ENCODE results near the gene ABCF1.

The ABCF1 gene

GRCh38 chr6:30611150-30611855 lies 40.1 kb downstream of the ABCF1 start:
- H3K4me1 ChIP-seq (ENCODE audit: control insufficient read depth, insufficient read depth, low read length): peaks cover 14% of the 10 kb centered on the region
- no peaks in the 10 kb centered on the region for H3K27me3 ChIP-seq (ENCODE audit: control insufficient read depth, insufficient read depth, low read length)
- H3K4me3 ChIP-seq (ENCODE audit: low read depth, low read length): no peak overlapping the region
- peaks cover 23% of the 10 kb centered on the region for H3K36me3 ChIP-seq (ENCODE audit: control insufficient read depth, insufficient read depth, low read length)
- H3K9ac ChIP-seq (ENCODE audit: low read depth, low read length): no peak overlapping the region
- H3K9me3 ChIP-seq (ENCODE audit: control insufficient read depth, insufficient read depth, low read length): no peaks in the 10 kb centered on the region

- Histone ChIP-seq H3K4me1 (ENCODE audit: control insufficient read depth, insufficient read depth, low read length) (peaks cover 14% of the 10 kb centered on the region), H3K36me3 (ENCODE audit: control insufficient read depth, insufficient read depth, low read length) (peaks cover 23% of the 10 kb centered on the region), H3K9me3 (ENCODE audit: control insufficient read depth, insufficient read depth, low read length) (no peaks in the 10 kb centered on the region), H3K4me3 (ENCODE audit: low read depth, low read length) (no peak overlapping the region), H3K9ac (ENCODE audit: low read depth, low read length) (no peak overlapping the region), H3K27me3 (ENCODE audit: control insufficient read depth, insufficient read depth, low read length) (no peaks in the 10 kb centered on the region)
Measured at GRCh38 chr6:30611856-30612194, 40.6 kb downstream of the ABCF1 start.

GRCh38 chr6:30612213-30612612 lies 41.0 kb downstream of the ABCF1 start:
- no peak overlapping the region for H3K9ac ChIP-seq (ENCODE audit: low read depth, low read length)
- H3K4me3 ChIP-seq (ENCODE audit: low read depth, low read length): no peak overlapping the region
- no peaks in the 10 kb centered on the region for H3K9me3 ChIP-seq (ENCODE audit: control insufficient read depth, insufficient read depth, low read length)
- H3K36me3 ChIP-seq (ENCODE audit: control insufficient read depth, insufficient read depth, low read length): peaks cover 23% of the 10 kb centered on the region
- no peaks in the 10 kb centered on the region for H3K27me3 ChIP-seq (ENCODE audit: control insufficient read depth, insufficient read depth, low read length)
- peaks cover 14% of the 10 kb centered on the region for H3K4me1 ChIP-seq (ENCODE audit: control insufficient read depth, insufficient read depth, low read length)

GRCh38 chr6:30612687-30613248 lies 41.5 kb downstream of the ABCF1 start:
- no peak overlapping the region for H3K9ac ChIP-seq (ENCODE audit: low read depth, low read length)
- peaks cover 23% of the 10 kb centered on the region for H3K36me3 ChIP-seq (ENCODE audit: control insufficient read depth, insufficient read depth, low read length)

GRCh38 chr6:30613251-30614043 lies 42.2 kb downstream of the ABCF1 start:
- H3K9me3 ChIP-seq (ENCODE audit: control insufficient read depth, insufficient read depth, low read length): no peaks in the 10 kb centered on the region
- no peaks in the 10 kb centered on the region for H3K27me3 ChIP-seq (ENCODE audit: control insufficient read depth, insufficient read depth, low read length)
- peaks cover 14% of the 10 kb centered on the region for H3K4me1 ChIP-seq (ENCODE audit: control insufficient read depth, insufficient read depth, low read length)
- H3K9ac ChIP-seq (ENCODE audit: low read depth, low read length): no peak overlapping the region
- H3K4me3 ChIP-seq (ENCODE audit: low read depth, low read length): no peak overlapping the region
- H3K36me3 ChIP-seq (ENCODE audit: control insufficient read depth, insufficient read depth, low read length): peaks cover 23% of the 10 kb centered on the region

More at GRCh38 chr6:30612687-30613248, 41.5 kb downstream of the ABCF1 start:
- Histone ChIP-seq H3K4me1 (ENCODE audit: control insufficient read depth, insufficient read depth, low read length) (peaks cover 14% of the 10 kb centered on the region), H3K27me3 (ENCODE audit: control insufficient read depth, insufficient read depth, low read length) (no peaks in the 10 kb centered on the region), H3K9me3 (ENCODE audit: control insufficient read depth, insufficient read depth, low read length) (no peaks in the 10 kb centered on the region), H3K4me3 (ENCODE audit: low read depth, low read length) (no peak overlapping the region)

GRCh38 chr6:30614044-30614842 lies 43.0 kb downstream of the ABCF1 start:
- Histone ChIP-seq H3K36me3 (ENCODE audit: control insufficient read depth, insufficient read depth, low read length) (peaks cover 16% of the 10 kb centered on the region), H3K9me3 (ENCODE audit: control insufficient read depth, insufficient read depth, low read length) (no peaks in the 10 kb centered on the region), H3K9ac (ENCODE audit: low read depth, low read length) (peak overlapping the region; percentile 100), H3K4me3 (ENCODE audit: low read depth, low read length) (peak overlapping the region; percentile 100), H3K4me1 (ENCODE audit: control insufficient read depth, insufficient read depth, low read length) (peaks cover 14% of the 10 kb centered on the region), H3K27me3 (ENCODE audit: control insufficient read depth, insufficient read depth, low read length) (no peaks in the 10 kb centered on the region)

- Histone ChIP-seq H3K36me3 (ENCODE audit: control insufficient read depth, insufficient read depth, low read length) (peaks cover 14% of the 10 kb centered on the region), H3K4me3 (ENCODE audit: low read depth, low read length) (peak overlapping the region; percentile 100), H3K27me3 (ENCODE audit: control insufficient read depth, insufficient read depth, low read length) (no peaks in the 10 kb centered on the region), H3K9me3 (ENCODE audit: control insufficient read depth, insufficient read depth, low read length) (no peaks in the 10 kb centered on the region), H3K9ac (ENCODE audit: low read depth, low read length) (peak overlapping the region; percentile 100), H3K4me1 (ENCODE audit: control insufficient read depth, insufficient read depth, low read length) (peaks cover 14% of the 10 kb centered on the region)
Measured at GRCh38 chr6:30614843-30615218, 43.6 kb downstream of the ABCF1 start.

GRCh38 chr6:30615219-30615957 lies 44.1 kb downstream of the ABCF1 start:
- peaks cover 12% of the 10 kb centered on the region for H3K36me3 ChIP-seq (ENCODE audit: control insufficient read depth, insufficient read depth, low read length)
- H3K4me3 ChIP-seq (ENCODE audit: low read depth, low read length): peak overlapping the region; percentile 100

GRCh38 chr6:30615958-30616810 lies 44.9 kb downstream of the ABCF1 start:
- peaks cover 16% of the 10 kb centered on the region for H3K36me3 ChIP-seq (ENCODE audit: control insufficient read depth, insufficient read depth, low read length)
- H3K4me3 ChIP-seq (ENCODE audit: low read depth, low read length): peak overlapping the region; percentile 100
- no peaks in the 10 kb centered on the region for H3K9me3 ChIP-seq (ENCODE audit: control insufficient read depth, insufficient read depth, low read length)
- H3K27me3 ChIP-seq (ENCODE audit: control insufficient read depth, insufficient read depth, low read length): no peaks in the 10 kb centered on the region
- H3K9ac ChIP-seq (ENCODE audit: low read depth, low read length): peak overlapping the region; percentile 100
- peaks cover 14% of the 10 kb centered on the region for H3K4me1 ChIP-seq (ENCODE audit: control insufficient read depth, insufficient read depth, low read length)

More at GRCh38 chr6:30615219-30615957, 44.1 kb downstream of the ABCF1 start:
- Histone ChIP-seq H3K9me3 (ENCODE audit: control insufficient read depth, insufficient read depth, low read length) (no peaks in the 10 kb centered on the region), H3K27me3 (ENCODE audit: control insufficient read depth, insufficient read depth, low read length) (no peaks in the 10 kb centered on the region), H3K9ac (ENCODE audit: low read depth, low read length) (peak overlapping the region; percentile 100), H3K4me1 (ENCODE audit: control insufficient read depth, insufficient read depth, low read length) (peaks cover 14% of the 10 kb centered on the region)

GRCh38 chr6:30616811-30617564 lies 45.7 kb downstream of the ABCF1 start, which contains the start of gene PPP1R10:
Gene PPP1R10, minus strand, starts transcription at chr6:30617243. Its CDS starts 7,299 bp downstream, at chr6:30609944.
- H3K36me3 ChIP-seq (ENCODE audit: control insufficient read depth, insufficient read depth, low read length): peaks cover 16% of the 10 kb centered on the region
- peak within 1 kb of the TSS; percentile 100 for H3K9ac ChIP-seq (ENCODE audit: low read depth, low read length)
- H3K9me3 ChIP-seq (ENCODE audit: control insufficient read depth, insufficient read depth, low read length): no peaks in the 10 kb centered on the region

More at GRCh38 chr6:30616811-30617564, 45.7 kb downstream of the ABCF1 start, which contains the start of gene PPP1R10:
- Histone ChIP-seq H3K4me1 (ENCODE audit: control insufficient read depth, insufficient read depth, low read length) (peaks cover 10% of the 10 kb centered on the region), H3K4me3 (ENCODE audit: low read depth, low read length) (peak within 1 kb of the TSS; percentile 100), H3K27me3 (ENCODE audit: control insufficient read depth, insufficient read depth, low read length) (no peaks in the 10 kb centered on the region)
